ENCODE results near the gene IRAK1.

- TF ChIP-seq CTCF (IDR thresholded peaks at IDR 0.05) (no peak), REST (IDR thresholded peaks at IDR 0.05; ENCODE audit: insufficient read depth in 1 of 2, low read depth in 2 of 2, low read length in 1 of 2) (no peak), POLR2AphosphoS5 (IDR thresholded peaks at IDR 0.05; ENCODE audit: low read depth, low read length) (no peak)
These were observed 18.1 kb upstream of the IRAK1 start for GRCh38 chrX:154037754-154038153.

All from Panc1 (cell line).